ENCODE measurements around the gene ECT2L.

- TF ChIP-seq POLR2AphosphoS5 (IDR thresholded peaks at IDR 0.05; ENCODE audit: borderline replicate concordance, low read depth, low read length) = no peak
- no peak for TF ChIP-seq EZH2 (IDR thresholded peaks at IDR 0.05)
Observed at GRCh38 chr6:138907167-138907566, 111.3 kb downstream of the ECT2L start.
